GM12873 (cell line): ENCODE measurements around the gene SEMA6C.

Experiments
- TF ChIP-seq, protein P1 (sequence below): IDR thresholded peaks from 2 replicates; pipeline ENCODE4 v1.5.1; 2012; ENCODE audit warnings: low read depth, mild to moderate bottlenecking, moderate library complexity, low read length, control low read depth; ENCODE audit not compliant: insufficient read depth; ENCODE audit errors: missing control alignments

SEMA6C gene

DNA sequence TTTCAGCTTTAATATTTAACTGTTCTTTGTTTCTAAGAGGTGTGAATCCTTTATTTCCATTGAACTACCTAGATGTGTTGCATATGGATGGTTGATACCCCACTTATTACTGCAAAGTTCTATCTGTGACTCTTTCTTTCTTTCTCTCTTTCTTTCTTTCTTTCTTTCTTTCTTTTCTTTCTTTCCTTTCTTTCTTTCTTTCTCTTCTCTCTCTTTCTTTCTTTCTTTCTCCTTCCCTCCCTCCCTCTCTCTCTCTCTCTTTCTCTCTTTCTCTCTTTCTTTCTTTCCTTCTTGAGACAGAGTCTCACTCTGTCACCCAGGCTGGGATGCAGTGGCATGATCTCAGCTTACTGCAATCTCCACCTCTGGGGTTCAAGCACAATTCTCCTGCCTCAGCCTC is 41.8 kb downstream of the SEMA6C start:
- TF ChIP-seq, protein P1, sequence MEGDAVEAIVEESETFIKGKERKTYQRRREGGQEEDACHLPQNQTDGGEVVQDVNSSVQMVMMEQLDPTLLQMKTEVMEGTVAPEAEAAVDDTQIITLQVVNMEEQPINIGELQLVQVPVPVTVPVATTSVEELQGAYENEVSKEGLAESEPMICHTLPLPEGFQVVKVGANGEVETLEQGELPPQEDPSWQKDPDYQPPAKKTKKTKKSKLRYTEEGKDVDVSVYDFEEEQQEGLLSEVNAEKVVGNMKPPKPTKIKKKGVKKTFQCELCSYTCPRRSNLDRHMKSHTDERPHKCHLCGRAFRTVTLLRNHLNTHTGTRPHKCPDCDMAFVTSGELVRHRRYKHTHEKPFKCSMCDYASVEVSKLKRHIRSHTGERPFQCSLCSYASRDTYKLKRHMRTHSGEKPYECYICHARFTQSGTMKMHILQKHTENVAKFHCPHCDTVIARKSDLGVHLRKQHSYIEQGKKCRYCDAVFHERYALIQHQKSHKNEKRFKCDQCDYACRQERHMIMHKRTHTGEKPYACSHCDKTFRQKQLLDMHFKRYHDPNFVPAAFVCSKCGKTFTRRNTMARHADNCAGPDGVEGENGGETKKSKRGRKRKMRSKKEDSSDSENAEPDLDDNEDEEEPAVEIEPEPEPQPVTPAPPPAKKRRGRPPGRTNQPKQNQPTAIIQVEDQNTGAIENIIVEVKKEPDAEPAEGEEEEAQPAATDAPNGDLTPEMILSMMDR = no peak

DNA sequence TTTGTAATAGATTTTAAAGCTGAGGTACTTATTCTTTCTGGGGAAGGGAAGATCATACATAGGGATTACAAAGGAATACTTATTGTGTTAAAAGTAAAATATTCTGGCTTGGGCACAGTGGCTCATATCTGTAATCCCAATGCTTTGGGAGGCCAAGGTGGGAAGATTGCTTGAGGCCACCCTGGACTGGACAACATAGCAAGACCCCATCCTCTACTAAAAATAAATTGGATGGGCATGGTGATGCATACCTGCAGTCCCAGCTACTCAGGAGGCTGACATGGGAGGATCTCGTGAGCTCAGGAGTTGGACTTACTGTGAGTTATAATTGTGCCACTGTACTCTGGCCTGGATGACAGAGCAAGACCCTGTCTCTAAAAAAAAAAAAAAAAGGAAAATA is 48.3 kb downstream of the SEMA6C start:
- TF ChIP-seq, protein P1 = no peak

DNA sequence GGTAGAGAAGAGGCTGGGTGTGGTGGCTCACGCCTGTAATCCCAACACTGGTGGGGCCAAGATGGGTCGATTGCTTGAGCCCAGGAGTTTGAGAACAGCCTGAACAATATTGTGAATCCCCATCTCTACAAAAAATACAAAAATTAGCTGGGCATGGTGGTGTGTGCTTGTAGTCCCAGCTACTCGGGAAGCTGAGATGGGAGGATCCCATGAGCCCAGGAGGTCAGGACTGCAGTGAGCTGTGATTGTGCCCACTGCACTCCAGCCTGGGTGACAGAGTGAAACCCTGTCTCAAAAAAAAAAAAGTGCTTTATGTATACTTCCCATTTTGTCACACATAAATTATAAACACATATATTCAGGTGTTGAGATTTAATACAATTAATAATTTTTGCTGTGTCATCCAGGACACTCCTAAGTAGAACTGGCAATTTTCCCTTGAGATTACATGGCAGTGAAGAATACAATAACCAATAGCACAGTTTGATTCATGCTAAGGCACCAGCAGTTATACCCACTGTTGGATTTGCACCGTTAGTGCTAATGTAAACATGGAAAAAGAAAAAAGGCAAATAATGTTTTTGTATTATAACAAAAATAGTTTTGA is 60.4 kb downstream of the SEMA6C start:
- TF ChIP-seq, protein P1 = no peak
